HepG2 (cell line): ENCODE results near the gene GON4L. TPM values are rescaled to one million over a fixed set of nuclear protein-coding genes. Genes with fewer than 3 reads are reported as not detected.
"Not testable (repeated sequence)": the region's sequence is repeated elsewhere in the genome, so short reads cannot be mapped to it uniquely, and the experiment has no call there.

Experiments
- ATAC-seq: fragments of 200-7000 bp; cut with Tn5 transposase; 3 replicates; pipeline ENCODE4 v1.9.1; 2020; ENCODE audit warnings: mild to moderate bottlenecking, moderate library complexity
- BruUV-seq: library from RNA; stranded (reverse); fragments of 400-500 nt; replicated peaks from 2 replicates; lab custom pipeline; 2021; lab: Mats Ljungman, UMichigan
- CTCF ChIA-PET: fragments of 300-600 bp; formaldehyde crosslinking; extraction: SDS; loops from one replicate; lab custom pipeline; 2021; ENCODE audit warnings: low total read pairs, inconsistent platforms, low intra/inter-chr PET ratio; lab: Yijun Ruan, JAX
- POLR2A ChIA-PET: fragments of 350-600 bp; sonication (Branson Sonifier 250); formaldehyde crosslinking; loops from one replicate; lab custom pipeline; 2020; ENCODE audit warnings: antibody characterized with exemption, inconsistent platforms; lab: Yijun Ruan, JAX
- DNase-seq: peaks from one replicate; pipeline ENCODE4 v3.0.0-alpha.2; 2015; ENCODE audit warnings: low spot score
- FAIRE-seq: peaks from 3 replicates; lab custom pipeline; 2011; peaks lifted over from hg19 to GRCh38; lab: Jason Lieb, UNC
- H2AFZ ChIP-seq: one replicate; pipeline ENCODE4 v1.6.1; 2011; ENCODE audit warnings: low read length, inconsistent platforms
- H3K27ac ChIP-seq: fragments of 300-600 bp; 3 replicates; pipeline ENCODE4 v1.8.0; 2011; ENCODE audit warnings: mixed run types, mild to moderate bottlenecking, mixed read lengths, low read length, inconsistent platforms; ENCODE audit not compliant: insufficient read depth; ENCODE audit errors: extremely low read length
- H3K27me3 ChIP-seq, 2 experiments: fragments of 200-600 bp in 1 of 2; 2 replicates in 1 of 2; 3 replicates in 1 of 2; pipeline versions ENCODE4 v1.6.0 to v1.8.0; 2011; ENCODE audit warnings: low read length in 2 of 2, mild to moderate bottlenecking in 2 of 2, moderate library complexity in 2 of 2, inconsistent platforms in 1 of 2; ENCODE audit not compliant: insufficient read depth in 2 of 2, control insufficient read depth in 1 of 2
- H3K36me3 ChIP-seq, 2 experiments: fragments of 200-600 bp in 1 of 2; replicated peaks in 1 of 2; 2 replicates in 1 of 2; 3 replicates in 1 of 2; pipeline versions ENCODE4 v1.5.1 to v1.8.0; 2011; ENCODE audit warnings: low read length in 2 of 2, inconsistent platforms in 1 of 2; ENCODE audit not compliant: insufficient read depth in 2 of 2, control insufficient read depth in 1 of 2
- H3K4me1 ChIP-seq: 2 replicates; pipeline ENCODE4 v1.5.1; 2012; ENCODE audit warnings: low read length, inconsistent platforms; ENCODE audit not compliant: insufficient read depth
- H3K4me2 ChIP-seq: 2 replicates; pipeline ENCODE4 v1.6.0; 2011; ENCODE audit warnings: low read depth, low read length, inconsistent platforms
- H3K4me3 ChIP-seq, 3 experiments: fragments of 200-600 bp in 1 of 3; sonication (generic), shearing (Covaris generic) in 1 of 3; replicated peaks in 1 of 3; 2 replicates each; pipeline ENCODE4 v1.5.1; 2011 to 2016; ENCODE audit warnings: low read length in 3 of 3, inconsistent platforms in 2 of 3, low read depth in 2 of 3, mild to moderate bottlenecking in 2 of 3, control low read depth in 1 of 3, mixed read lengths in 1 of 3; ENCODE audit not compliant: insufficient read depth in 1 of 3
- H3K79me2 ChIP-seq: one replicate; pipeline ENCODE4 v1.6.1; 2011; ENCODE audit warnings: low read length, inconsistent platforms; ENCODE audit not compliant: insufficient read depth
- H3K9ac ChIP-seq: 2 replicates; pipeline ENCODE4 v1.6.0; 2011; ENCODE audit warnings: mild to moderate bottlenecking, low read depth, low read length, inconsistent platforms; ENCODE audit not compliant: insufficient read depth
- H3K9me3 ChIP-seq: 2 replicates; pipeline ENCODE4 v1.5.1; 2012; ENCODE audit warnings: mild to moderate bottlenecking, low read length
- H4K20me1 ChIP-seq: 2 replicates; pipeline ENCODE4 v1.6.0; 2011; ENCODE audit warnings: inconsistent platforms, mild to moderate bottlenecking, low read length, moderate library complexity; ENCODE audit not compliant: insufficient read depth
- ATF7 ChIP-seq, 2 experiments: fragments of 450-650 bp in 1 of 2; sonication (generic) in 1 of 2; formaldehyde crosslinking in 1 of 2; IDR thresholded peaks; 2 replicates each; pipeline versions ENCODE4 v1.4.0 to v1.6.1; 2016 to 2020; ENCODE audit warnings: antibody characterized with exemption in 1 of 2, mild to moderate bottlenecking in 1 of 2, missing genetic modification reagents in 1 of 2
- CHD4 ChIP-seq: fragments of 200-600 bp; sonication (generic); IDR thresholded peaks from 2 replicates; pipeline ENCODE4 v1.7.0; 2017; ENCODE audit warnings: mild to moderate bottlenecking, low read length, borderline replicate concordance
- MAF1 ChIP-seq: sonication (generic); formaldehyde crosslinking; IDR thresholded peaks from 2 replicates; pipeline ENCODE4 v1.5.0; 2020; ENCODE audit warnings: missing genetic modification reagents, borderline replicate concordance
- NFE2 ChIP-seq: sonication (generic); formaldehyde crosslinking; IDR thresholded peaks from 2 replicates; pipeline ENCODE4 v1.4.0; 2020; ENCODE audit warnings: missing genetic modification reagents
- NR1H2 ChIP-seq: sonication (generic); formaldehyde crosslinking; IDR thresholded peaks from 2 replicates; pipeline ENCODE4 v1.8.1; 2022; ENCODE audit warnings: low read depth, missing genetic modification reagents, borderline replicate concordance
- PCBP1 ChIP-seq: fragments of 200-400 bp; formaldehyde crosslinking; IDR thresholded peaks from 2 replicates; pipeline ENCODE4 v1.6.1; 2017; ENCODE audit warnings: mild to moderate bottlenecking, low read depth, low read length, borderline replicate concordance
- RFX5 ChIP-seq: IDR thresholded peaks from 2 replicates; pipeline ENCODE4 v1.6.1; 2011; ENCODE audit warnings: low read depth, low read length, improper control_type of control experiment
- SRSF4 ChIP-seq: fragments of 200-400 bp; formaldehyde crosslinking; IDR thresholded peaks from one replicate; pipeline ENCODE4 v1.6.1; 2018; ENCODE audit warnings: mild to moderate bottlenecking, low read depth, low read length, moderate library complexity; ENCODE audit not compliant: poor library complexity, severe bottlenecking
- YEATS2 ChIP-seq: sonication (generic); formaldehyde crosslinking; IDR thresholded peaks from 2 replicates; pipeline ENCODE4 v1.4.0; 2020; ENCODE audit warnings: missing genetic modification reagents, borderline replicate concordance
- ZNF333 ChIP-seq: sonication (generic); formaldehyde crosslinking; IDR thresholded peaks from 2 replicates; pipeline ENCODE4 v1.4.0; 2020; ENCODE audit warnings: mild to moderate bottlenecking, missing genetic modification reagents, borderline replicate concordance
- ZNF510 ChIP-seq: sonication (generic); formaldehyde crosslinking; IDR thresholded peaks from 2 replicates; pipeline ENCODE4 v1.4.0; 2020; ENCODE audit warnings: low read depth, mild to moderate bottlenecking, missing genetic modification reagents
- ZSCAN9 ChIP-seq: IDR thresholded peaks from 2 replicates; pipeline ENCODE4 v1.6.1; 2016; ENCODE audit warnings: borderline replicate concordance
- WGBS: methylation state at CpG from one replicate; pipeline ENCODE4 v1.1.6; 2017; ENCODE audit warnings: low lambda C conversion rate; 5-methylcytosine and 5-hydroxymethylcytosine counted together
- in situ Hi-C: cut with HindIII; loops from 2 replicates; pipeline ENCODE4 v1.10.0; 2017; ENCODE audit warnings: low pct_unique_long_range_greater_than_20kb; ENCODE audit not compliant: extremely low pct_ligation_motif_present
- intact Hi-C: fragments of 100-400 bp; cut with micrococcal nuclease; formaldehyde crosslinking; loops from one replicate; pipeline ENCODE4 v1.10.0; 2022; ENCODE audit not compliant: unreplicated experiment
- polyA plus RNA-seq, 8 experiments: library from polyadenylated mRNA; depleted of rRNA in 3 of 8; stranded (reverse) in 7 of 8; unstranded in 1 of 8; fragments of >200 nt; fragmentation: Illumina TruSeq in 4 of 8; extraction: Trizol in 4 of 8; gene quantifications; 2 replicates each; pipeline versions ENCODE4 v1.2.1 to v1.2.3, GENCODE V29; 2011 to 2016; ENCODE audit warnings: low read depth in 4 of 8, missing spikeins in 1 of 8, mixed read lengths in 1 of 8; ENCODE audit not compliant: insufficient read depth in 1 of 8
- total RNA-seq, 5 experiments: library from RNA; depleted of rRNA; stranded (reverse); fragments of >200 nt; fragmentation: Illumina TruSeq; extraction: Trizol; gene quantifications; 2 replicates each; pipeline ENCODE4 v1.2.3, GENCODE V29; 2016; ENCODE audit warnings: low read depth in 1 of 5

Gene GON4L
- total and polyA plus RNA-seq, 2 of the 13 experiments (the other 11 are each of a cell fraction or from before 2014, with no cell fraction given), result 14.6 to 19.6 TPM

DNA sequence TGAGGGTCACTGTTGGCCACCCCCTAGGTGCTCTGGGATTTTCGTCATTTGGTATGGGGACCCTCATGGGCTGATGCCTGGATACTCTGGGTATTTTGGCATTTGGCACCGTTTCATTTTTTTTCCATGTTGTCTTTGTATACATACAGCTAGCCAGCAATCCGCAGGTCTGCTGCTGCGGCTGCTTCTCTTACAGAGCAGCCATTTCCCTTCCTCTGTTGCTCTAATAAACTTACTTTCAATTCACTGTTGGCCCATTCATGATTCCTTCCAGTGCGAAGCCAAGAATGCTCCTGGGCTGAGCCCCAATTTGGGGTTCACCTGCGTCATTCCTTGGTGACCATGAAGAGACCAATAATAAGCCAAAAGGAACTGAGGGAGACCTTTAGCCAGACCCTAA is 21.5 kb downstream of the GON4L start:
- in situ Hi-C loops (no loop called here), intact Hi-C loops (no loop called here)
- FAIRE-seq (no peak), ATAC-seq (no peak), DNase-seq (no peak)
- peak overlapping the region; percentile 1 for H3K27ac ChIP-seq
- no peak overlapping the region for H3K4me2 ChIP-seq
- H3K79me2 ChIP-seq, result peaks cover 4% of the 10 kb centered on the region
- H3K4me1 ChIP-seq, result peaks cover 31% of the 10 kb centered on the region
- H3K27me3 ChIP-seq, result no peaks in the 10 kb centered on the region
- H3K9me3 ChIP-seq, result no peaks in the 10 kb centered on the region
- no peak overlapping the region for H3K4me3 ChIP-seq
- peaks cover 0 to 6% of the 10 kb centered on the region in 2 experiments; a peak in 1 of 5 replicates for H3K36me3 ChIP-seq
- CTCF ChIA-PET, result no interaction called here
- POLR2A ChIA-PET, result no interaction called here
- BruUV-seq, result no TSS peak
- WGBS, result 95% methylated on average over 6 of the region's 6 CpGs
- H3K9ac ChIP-seq, result no peak overlapping the region
- no peaks in the 10 kb centered on the region for H4K20me1 ChIP-seq
- no peak overlapping the region for H2AFZ ChIP-seq
- TF ChIP-seq ZNF510 (CRISPR knock-in tag), result no peak
- no peak for TF ChIP-seq ATF7 (IDR thresholded peaks at IDR 0.05)
- TF ChIP-seq ATF7 (CRISPR knock-in tag; IDR thresholded peaks at IDR 0.05), result no peak
- TF ChIP-seq ZNF333 (CRISPR knock-in tag), result no peak
- no peak for TF ChIP-seq NFE2 (CRISPR knock-in tag)
- no peak for TF ChIP-seq MAF1
- no peak for TF ChIP-seq RFX5
- no peak for TF ChIP-seq SRSF4
- TF ChIP-seq CHD4, result no peak
- TF ChIP-seq NR1H2 (CRISPR knock-in tag), result no peak
- TF ChIP-seq PCBP1, result no peak
- TF ChIP-seq ZSCAN9, result no peak
- no peak for TF ChIP-seq YEATS2 (CRISPR knock-in tag)

DNA sequence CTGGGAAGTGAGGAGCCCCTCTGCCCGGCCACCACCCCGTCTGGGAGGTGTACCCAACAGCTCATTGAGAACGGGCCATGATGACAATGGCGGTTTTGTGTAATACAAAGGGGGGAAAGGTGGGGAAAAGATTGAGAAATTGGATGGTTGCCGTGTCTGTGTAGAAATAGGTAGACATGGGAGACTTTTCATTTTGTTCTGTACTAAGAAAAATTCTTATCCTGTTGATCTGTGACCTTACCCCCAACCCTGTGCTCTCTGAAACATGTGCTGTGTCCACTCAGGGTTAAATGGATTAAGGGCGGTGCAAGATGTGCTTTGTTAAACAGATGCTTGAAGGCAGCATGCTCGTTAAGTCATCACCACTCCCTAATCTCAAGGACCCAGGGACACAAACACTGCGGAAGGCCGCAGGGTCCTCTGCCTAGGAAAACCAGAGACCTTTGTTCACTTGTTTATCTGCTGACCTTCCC is 22.1 kb downstream of the GON4L start:
- H3K36me3 ChIP-seq, BruUV-seq, H3K79me2 ChIP-seq, H3K9ac ChIP-seq, H3K27me3 ChIP-seq, H3K4me3 ChIP-seq, H3K27ac ChIP-seq, in situ Hi-C loops, POLR2A ChIA-PET, DNase-seq, H4K20me1 ChIP-seq, ATAC-seq, H3K4me2 ChIP-seq, H3K9me3 ChIP-seq, FAIRE-seq, CTCF ChIA-PET, H2AFZ ChIP-seq, intact Hi-C loops: not testable (repeated sequence)
- 74% methylated on average over 9 of the region's 9 CpGs for WGBS
- peaks cover 25% of the 10 kb centered on the region for H3K4me1 ChIP-seq
